GM10248 (cell line): Measurements from ENCODE around the gene NTM.

ENCODE experiments used
- CTCF ChIA-PET: fragments of 300-600 bp; sonication (Branson Sonifier 250); formaldehyde crosslinking; extraction: SDS; loops from one replicate; lab custom pipeline; 2021; ENCODE audit warnings: antibody characterized with exemption; lab: Yijun Ruan, JAX
- POLR2A ChIA-PET: fragments of 350-650 bp; sonication (Branson Sonifier 250); formaldehyde crosslinking; extraction: SDS; loops from one replicate; lab custom pipeline; 2020; ENCODE audit warnings: antibody characterized with exemption; lab: Yijun Ruan, JAX
- DNase-seq: peaks from one replicate; pipeline ENCODE4 v3.0.0; 2012; ENCODE audit errors: extremely low spot score
- CTCF ChIP-seq: IDR thresholded peaks from 2 replicates; pipeline ENCODE4 v1.5.1; 2012; ENCODE audit warnings: mild to moderate bottlenecking, low read depth; ENCODE audit errors: extremely low read depth, missing control alignments, control extremely low read depth

Gene NTM

GRCh38 chr11:132205496-132205895 lies 835.1 kb downstream of the NTM start:
- DNase-seq, result no peak
- no peak for TF ChIP-seq CTCF
- CTCF ChIA-PET, result no interaction called here
- POLR2A ChIA-PET, result no interaction called here

- TF ChIP-seq CTCF, result no peak
- no peak for DNase-seq
- ChIA-PET POLR2A (no interaction called here), CTCF (no interaction called here)
These were observed 836.6 kb downstream of the NTM start for GRCh38 chr11:132206993-132207392.

- TF ChIP-seq CTCF, result no peak
- POLR2A ChIA-PET, result no interaction called here
- CTCF ChIA-PET, result interaction anchor here (2.0 kb wide), 1 partner anchor 39 kb away, joined by 5 read pairs; no protein-coding TSS in a partner anchor
- no peak for DNase-seq
These were observed 838.2 kb downstream of the NTM start for GRCh38 chr11:132208477-132209055.

DNA sequence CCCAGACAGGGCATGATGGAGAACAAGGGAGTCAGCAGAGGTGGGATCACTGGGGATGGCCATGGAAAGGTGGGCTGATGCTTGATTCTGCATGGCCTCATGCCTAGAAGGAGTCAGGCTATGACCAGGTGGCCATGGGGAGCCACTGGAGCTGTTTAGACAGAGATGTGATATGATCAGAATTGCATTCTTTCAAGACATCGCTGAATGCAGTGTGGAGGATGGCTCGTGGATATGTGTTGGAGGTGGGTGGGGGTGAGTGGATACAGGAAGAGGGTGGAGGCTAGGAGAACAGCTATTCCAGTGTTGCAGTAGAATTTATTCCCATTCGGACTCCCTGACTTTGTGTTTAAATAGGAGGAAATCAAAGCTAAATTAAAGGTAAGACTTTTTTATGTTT lies 841.1 kb downstream of the NTM start:
- ChIA-PET CTCF (interaction anchor here (1.7 kb wide), 1 partner anchor 9 kb away, joined by 5 read pairs; no protein-coding TSS in a partner anchor), POLR2A (no interaction called here)
- DNase-seq, result no peak
- no peak for TF ChIP-seq CTCF

DNA sequence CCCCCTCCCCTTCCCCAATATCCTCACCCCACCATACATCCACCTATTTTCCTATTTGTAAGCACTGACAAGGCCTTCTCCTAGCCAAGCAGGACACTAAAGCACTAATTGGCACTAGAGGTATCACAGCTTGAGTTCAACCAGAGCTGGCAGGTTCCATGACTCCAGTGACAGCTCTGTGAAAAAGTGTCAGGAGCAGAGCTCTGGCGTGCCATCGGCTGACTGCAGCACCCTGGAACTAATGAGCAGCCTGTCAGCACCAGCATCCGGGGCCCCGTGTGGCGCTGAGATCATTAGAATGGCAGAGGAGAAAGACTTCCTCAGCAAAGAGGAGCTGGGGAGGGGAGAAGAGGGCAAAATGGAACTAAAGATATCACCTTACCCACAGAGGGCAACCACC lies 847.4 kb downstream of the NTM start:
- DNase-seq, result no peak
- ChIA-PET POLR2A (no interaction called here), CTCF (no interaction called here)
- no peak for TF ChIP-seq CTCF

DNA sequence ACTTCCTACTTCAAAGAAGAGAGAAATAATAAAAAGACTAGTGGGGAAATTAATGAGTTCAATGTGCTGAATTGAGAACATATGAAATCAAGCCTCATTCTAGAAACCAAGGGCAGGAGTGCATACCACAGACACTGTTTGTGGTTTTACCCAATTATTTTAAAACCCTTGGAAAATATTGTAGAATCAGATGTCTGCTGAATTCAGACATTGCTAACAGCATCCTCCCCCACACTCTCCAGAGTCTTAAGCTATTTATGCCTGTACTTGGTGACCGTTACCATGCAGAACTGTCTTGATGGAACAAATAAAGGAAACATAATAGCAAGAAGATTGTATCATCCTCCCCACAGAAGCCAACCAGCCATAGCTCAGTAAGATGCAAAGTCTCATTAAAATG lies 850.1 kb downstream of the NTM start:
- no peak for DNase-seq
- TF ChIP-seq CTCF, result no peak
- ChIA-PET CTCF (interaction anchor here (1.5 to 1.7 kb wide), 2 partner anchors 9 to 82 kb away, joined by 3 to 5 read pairs; no protein-coding TSS in a partner anchor), POLR2A (no interaction called here)
